ENCODE data around the gene SYT15.
"Not testable (repeated sequence)": the region's sequence is repeated elsewhere in the genome, so short reads cannot be mapped to it uniquely, and the experiment has no call there.

GRCh38 chr10:46591053-46591452, 12.1 kb downstream of the SYT15 start:
- TF ChIP-seq CTCF (IDR thresholded peaks at IDR 0.05); EZH2 (IDR thresholded peaks at IDR 0.05; ENCODE audit: borderline replicate concordance, insufficient read depth, low read depth, low read length, poor library complexity, severe bottlenecking): not testable (repeated sequence)
